ENCODE data around the gene IDH3A. TPM values are rescaled to one million over a fixed set of nuclear protein-coding genes. Genes with fewer than 3 reads are reported as not detected.
A peak's percentile ranks its signal among the peaks of the same experiment; 100 is the strongest.

IDH3A gene
- polyA plus RNA-seq, 3 donors = 46.5 to 85.0 (median 74.0) TPM

GRCh38 chr15:78212008-78212407, 62.8 kb downstream of the IDH3A start:
- peaks cover 0 to 5% (median 0%) of the 10 kb centered on the region in 3 donors for H3K27me3 Mint-ChIP-seq (ENCODE audit: low read depth in 3 of 3)
- Histone ChIP-seq H3K9me3 (replicated peaks in 1 of 2; ENCODE audit: control insufficient read depth in 1 of 2, insufficient read depth in 1 of 2, low read length in 2 of 2) (no peaks in the 10 kb centered on the region), H3K79me2 (ENCODE audit: insufficient read depth, low read length) (no peaks in the 10 kb centered on the region), H3K27ac (ENCODE audit: low read depth in 1 of 2, low read length in 2 of 2) (no peak overlapping the region), H4K20me1 (ENCODE audit: insufficient read depth, low read length) (no peaks in the 10 kb centered on the region), H3K4me1 (ENCODE audit: control insufficient read depth in 1 of 2, insufficient read depth in 2 of 2, low read length in 2 of 2) (no peaks in the 10 kb centered on the region), H3K27me3 (ENCODE audit: control insufficient read depth in 2 of 2, insufficient read depth in 2 of 2, low read length in 2 of 2) (no peaks in the 10 kb centered on the region), H3K4me3 (replicated peaks in 1 of 3; ENCODE audit: low read depth in 2 of 3, low read length in 3 of 3) (no peak overlapping the region), H3K4me2 (replicated peaks; ENCODE audit: extremely low read depth, low read length, poor library complexity, severe bottlenecking) (no peak overlapping the region), H2AFZ (ENCODE audit: insufficient read depth, low read depth, low read length, poor library complexity, severe bottlenecking) (no peak overlapping the region), H3K36me3 (replicated peaks in 1 of 2; ENCODE audit: control insufficient read depth in 1 of 2, insufficient read depth in 2 of 2, low read length in 2 of 2) (no peaks in the 10 kb centered on the region), H3K9ac (ENCODE audit: insufficient read depth, low read length, poor library complexity, severe bottlenecking) (no peak overlapping the region)
- WGBS (ENCODE audit: insufficient coverage) = 92% methylated on average over 4 of the region's 10 CpGs
- TF ChIP-seq CTCF (IDR thresholded peaks at IDR 0.05) = no peak
- no peaks in the 10 kb centered on the region for H3K36me3 Mint-ChIP-seq
- H3K9me3 Mint-ChIP-seq = no peaks in the 10 kb centered on the region
- no peak overlapping the region for H3K27ac Mint-ChIP-seq
- H3K4me3 Mint-ChIP-seq = no peak overlapping the region
- H3K4me1 Mint-ChIP-seq = no peaks in the 10 kb centered on the region
- DNase-seq = no peak
- intact Hi-C loops (cut with micrococcal nuclease) = no loop called here

GRCh38 chr15:78212546-78213424, 63.6 kb downstream of the IDH3A start:
- no peaks in the 10 kb centered on the region for H3K9me3 Mint-ChIP-seq
- DNase-seq = peak in 1 of 3 donors; percentile 16
- H3K27me3 Mint-ChIP-seq (ENCODE audit: low read depth in 3 of 3) = peaks cover 0 to 5% (median 0%) of the 10 kb centered on the region in 3 donors
- no peaks in the 10 kb centered on the region for H4K20me1 ChIP-seq (ENCODE audit: insufficient read depth, low read length)
- no peaks in the 10 kb centered on the region for H3K4me1 Mint-ChIP-seq
- no peaks in the 10 kb centered on the region for H3K27me3 ChIP-seq (ENCODE audit: control insufficient read depth in 2 of 2, insufficient read depth in 2 of 2, low read length in 2 of 2)
- H3K27ac ChIP-seq (ENCODE audit: low read depth in 1 of 2, low read length in 2 of 2) = no peak overlapping the region
- intact Hi-C loops (cut with micrococcal nuclease) = no loop called here
- no peaks in the 10 kb centered on the region for H3K36me3 Mint-ChIP-seq
- no peak overlapping the region for H2AFZ ChIP-seq (ENCODE audit: insufficient read depth, low read depth, low read length, poor library complexity, severe bottlenecking)
- TF ChIP-seq CTCF (IDR thresholded peaks at IDR 0.05) = no peak
- H3K36me3 ChIP-seq (replicated peaks in 1 of 2; ENCODE audit: control insufficient read depth in 1 of 2, insufficient read depth in 2 of 2, low read length in 2 of 2) = no peaks in the 10 kb centered on the region
- H3K27ac Mint-ChIP-seq = no peak overlapping the region
- no peaks in the 10 kb centered on the region for H3K9me3 ChIP-seq (replicated peaks in 1 of 2; ENCODE audit: control insufficient read depth in 1 of 2, insufficient read depth in 1 of 2, low read length in 2 of 2)
- H3K9ac ChIP-seq (ENCODE audit: insufficient read depth, low read length, poor library complexity, severe bottlenecking) = no peak overlapping the region
- H3K79me2 ChIP-seq (ENCODE audit: insufficient read depth, low read length) = no peaks in the 10 kb centered on the region
- H3K4me3 Mint-ChIP-seq = no peak overlapping the region
- H3K4me3 ChIP-seq (replicated peaks in 1 of 3; ENCODE audit: low read depth in 2 of 3, low read length in 3 of 3) = no peak overlapping the region
- no peak overlapping the region for H3K4me2 ChIP-seq (replicated peaks; ENCODE audit: extremely low read depth, low read length, poor library complexity, severe bottlenecking)
- no peaks in the 10 kb centered on the region for H3K4me1 ChIP-seq (ENCODE audit: control insufficient read depth in 1 of 2, insufficient read depth in 2 of 2, low read length in 2 of 2)
- 83% methylated on average over 16 of the region's 17 CpGs for WGBS (ENCODE audit: insufficient coverage)

All from CD14-positive monocyte (primary cell).